Activated naive CD4-positive, alpha-beta T cell treated with anti-CD3 and anti-CD28 coated beads, Interleukin-2, amount 50 U/mL, for 72 hours (primary cell): ENCODE measurements around the gene MTA2. TPM values are rescaled to one million over a fixed set of nuclear protein-coding genes. Genes with fewer than 3 reads are reported as not detected.
"Not testable (repeated sequence)": the region's sequence is repeated elsewhere in the genome, so short reads cannot be mapped to it uniquely, and the experiment has no call there.

ENCODE experiments used
- ATAC-seq, 2 donors: fragments of 150-1000 bp; cut with Tn5 transposase; 2 replicates each; pipeline ENCODE4 v1.10.0; 2021; ENCODE audit warnings: mild to moderate bottlenecking in 2 of 2, moderate library complexity in 2 of 2
- DNase-seq, 2 donors: peaks; one replicate each; pipeline ENCODE4 v3.0.0; 2021 to 2022; ENCODE audit warnings: low spot score in 2 of 2
- H3K27ac Mint-ChIP-seq, 2 donors: one replicate each; pipeline ENCODE4 v1.8.0; 2022; ENCODE audit warnings: mild to moderate bottlenecking in 2 of 2, mixed read lengths in 2 of 2
- H3K36me3 Mint-ChIP-seq, 2 donors: one replicate each; pipeline ENCODE4 v1.8.0; 2022; ENCODE audit warnings: mixed read lengths in 2 of 2
- H3K9me3 Mint-ChIP-seq, 2 donors: one replicate each; pipeline ENCODE4 v1.8.0; 2022; ENCODE audit warnings: mixed read lengths in 2 of 2
- total RNA-seq, 2 donors: library from RNA; stranded (reverse); gene quantifications; one replicate each; pipeline ENCODE4 v1.2.3, GENCODE V29; 2022

Gene MTA2
- total RNA-seq, 2 donors from 2014 or later, result 180 to 259 TPM

- Mint-ChIP-seq H3K36me3 (peaks cover 25 to 54% of the 10 kb centered on the region in 2 donors), H3K9me3 (no peaks in the 10 kb centered on the region), H3K27ac (peak overlapping the region in 1 of 2 donors; percentile 86)
- no peak for ATAC-seq
- DNase-seq, result no peak
Measured at GRCh38 chr11:62565100-62565802, 36.4 kb downstream of the MTA2 start.

GRCh38 chr11:62561677-62562230, 39.9 kb downstream of the MTA2 start:
- Mint-ChIP-seq H3K36me3 (peaks cover 28 to 53% of the 10 kb centered on the region in 2 donors), H3K27ac (peak overlapping the region; percentile 11 to 70)
- H3K9me3 Mint-ChIP-seq, ATAC-seq, DNase-seq: not testable (repeated sequence)

GRCh38 chr11:62560566-62561103, 41.0 kb downstream of the MTA2 start:
- peak overlapping the region in 1 of 2 donors; percentile 43 for H3K27ac Mint-ChIP-seq
- H3K36me3 Mint-ChIP-seq, result peaks cover 21 to 42% of the 10 kb centered on the region in 2 donors
- ATAC-seq (peak; percentile 5 to 7), DNase-seq (peak in 1 of 2 donors; percentile 78)
- no peaks in the 10 kb centered on the region for H3K9me3 Mint-ChIP-seq

GRCh38 chr11:62559626-62560025, 42.0 kb downstream of the MTA2 start:
- Mint-ChIP-seq H3K36me3 (peaks cover 21 to 37% of the 10 kb centered on the region in 2 donors), H3K27ac (peak overlapping the region; percentile 61 to 91)
- not testable (repeated sequence) for ATAC-seq, H3K9me3 Mint-ChIP-seq, DNase-seq

GRCh38 chr11:62559204-62559603, 42.5 kb downstream of the MTA2 start:
- Mint-ChIP-seq H3K9me3 (no peaks in the 10 kb centered on the region), H3K27ac (peak overlapping the region; percentile 61 to 91), H3K36me3 (peaks cover 21 to 42% of the 10 kb centered on the region in 2 donors)
- ATAC-seq (no peak), DNase-seq (no peak)

GRCh38 chr11:62558669-62559068, 43.0 kb downstream of the MTA2 start:
- H3K36me3 Mint-ChIP-seq, result peaks cover 21 to 47% of the 10 kb centered on the region in 2 donors
- ATAC-seq, result no peak
- no peak for DNase-seq
- H3K27ac Mint-ChIP-seq, result peak overlapping the region in 1 of 2 donors; percentile 91
- no peaks in the 10 kb centered on the region for H3K9me3 Mint-ChIP-seq

- peak in 1 of 2 donors; percentile 71 for DNase-seq
- ATAC-seq, result peak; percentile 28 to 51
- Mint-ChIP-seq H3K27ac (peak overlapping the region; percentile 99), H3K36me3 (peaks cover 20 to 45% of the 10 kb centered on the region in 2 donors), H3K9me3 (no peaks in the 10 kb centered on the region)
Measured at GRCh38 chr11:62556875-62557631, 44.6 kb downstream of the MTA2 start.

- H3K36me3 Mint-ChIP-seq, result peaks cover 15 to 39% of the 10 kb centered on the region in 2 donors
- H3K27ac Mint-ChIP-seq, result peak overlapping the region; percentile 99
- no peaks in the 10 kb centered on the region for H3K9me3 Mint-ChIP-seq
- DNase-seq (peak; percentile 84 to 94), ATAC-seq (peak; percentile 62 to 65)
Measured at GRCh38 chr11:62556108-62556874, 45.4 kb downstream of the MTA2 start.

GRCh38 chr11:62555464-62556107, 46.1 kb downstream of the MTA2 start:
- peaks cover 14 to 39% of the 10 kb centered on the region in 2 donors for H3K36me3 Mint-ChIP-seq
- peak; percentile 38 to 46 for ATAC-seq
- DNase-seq, result peak; percentile 70 to 79
- peak overlapping the region; percentile 99 for H3K27ac Mint-ChIP-seq
- H3K9me3 Mint-ChIP-seq, result no peaks in the 10 kb centered on the region

- Mint-ChIP-seq H3K36me3 (peaks cover 4 to 32% of the 10 kb centered on the region in 2 donors), H3K27ac (peak overlapping the region; percentile 99), H3K9me3 (no peaks in the 10 kb centered on the region)
- DNase-seq (no peak), ATAC-seq (no peak)
Measured at GRCh38 chr11:62554387-62555167, 47.1 kb downstream of the MTA2 start.

- no peak for DNase-seq
- Mint-ChIP-seq H3K36me3 (peaks cover 0 to 25% of the 10 kb centered on the region in 2 donors), H3K27ac (peak overlapping the region; percentile 99)
Measured at GRCh38 chr11:62553839-62554361, 47.8 kb downstream of the MTA2 start.

GRCh38 chr11:62553080-62553838, 48.4 kb downstream of the MTA2 start:
- DNase-seq, result no peak
- Mint-ChIP-seq H3K27ac (peak overlapping the region; percentile 99), H3K9me3 (no peaks in the 10 kb centered on the region), H3K36me3 (peaks cover 0 to 21% of the 10 kb centered on the region in 2 donors)
- peak in 1 of 2 donors; percentile 13 for ATAC-seq

More at GRCh38 chr11:62553839-62554361, 47.8 kb downstream of the MTA2 start:
- ATAC-seq, result no peak
- no peaks in the 10 kb centered on the region for H3K9me3 Mint-ChIP-seq

GRCh38 chr11:62552485-62553079, 49.1 kb downstream of the MTA2 start:
- DNase-seq (no peak), ATAC-seq (no peak)
- no peaks in the 10 kb centered on the region for H3K9me3 Mint-ChIP-seq
- peaks cover 0 to 21% of the 10 kb centered on the region in 2 donors for H3K36me3 Mint-ChIP-seq
- H3K27ac Mint-ChIP-seq, result peak overlapping the region; percentile 99

GRCh38 chr11:62550478-62550877, 51.2 kb downstream of the MTA2 start:
- Mint-ChIP-seq H3K36me3 (peaks cover 0 to 16% of the 10 kb centered on the region in 2 donors), H3K27ac (peak overlapping the region; percentile 46 to 99)
- ATAC-seq, DNase-seq, H3K9me3 Mint-ChIP-seq: not testable (repeated sequence)
